Loucy (cell line): Measurements from ENCODE around the gene PHYKPL.

Experiments
- H2AFZ ChIP-seq: fragments of 200-600 bp; sonication (generic); 2 replicates; pipeline ENCODE4 v1.6.0; 2016; ENCODE audit warnings: antibody characterized with exemption, mild to moderate bottlenecking, low read length, moderate library complexity
- H3F3A ChIP-seq: fragments of 200-600 bp; 2 replicates; pipeline ENCODE4 v1.6.0; 2016; ENCODE audit warnings: antibody characterized with exemption, low read depth, mild to moderate bottlenecking
- H3K27me3 ChIP-seq: fragments of 200-600 bp; sonication (generic); 2 replicates; pipeline ENCODE4 v1.6.1; 2014; ENCODE audit warnings: low read length, mild to moderate bottlenecking; ENCODE audit not compliant: insufficient read depth, poor library complexity, severe bottlenecking
- H3K36me3 ChIP-seq: fragments of 200-600 bp; sonication (generic); 2 replicates; pipeline ENCODE4 v1.6.1; 2016; ENCODE audit warnings: low read length; ENCODE audit not compliant: insufficient read depth
- H3K4me1 ChIP-seq: fragments of 200-600 bp; sonication (generic); 2 replicates; pipeline ENCODE4 v1.5.1; 2014; ENCODE audit warnings: low read length, mild to moderate bottlenecking; ENCODE audit not compliant: insufficient read depth, poor library complexity, severe bottlenecking
- H3K4me2 ChIP-seq: fragments of 200-600 bp; sonication (generic); 2 replicates; pipeline ENCODE4 v1.6.0; 2014; ENCODE audit warnings: antibody characterized with exemption, low read length, low read depth, mild to moderate bottlenecking; ENCODE audit not compliant: poor library complexity, severe bottlenecking
- H3K4me3 ChIP-seq: fragments of 200-600 bp; sonication (generic); 2 replicates; pipeline ENCODE4 v1.5.1; 2014; ENCODE audit warnings: low read length, mild to moderate bottlenecking, mixed read lengths; ENCODE audit not compliant: poor library complexity, severe bottlenecking
- H3K79me2 ChIP-seq: fragments of 200-600 bp; sonication (generic); 2 replicates; pipeline ENCODE4 v1.6.1; 2014; ENCODE audit warnings: low read length; ENCODE audit not compliant: insufficient read depth
- H3K9ac ChIP-seq: fragments of 200-600 bp; sonication (generic); 2 replicates; pipeline ENCODE4 v1.6.0; 2014; ENCODE audit warnings: mild to moderate bottlenecking, low read depth, low read length, moderate library complexity; ENCODE audit not compliant: poor library complexity, severe bottlenecking
- H3K9me2 ChIP-seq: fragments of 200-600 bp; sonication (generic); replicated peaks from 2 replicates; pipeline ENCODE4 v1.6.1; 2016; ENCODE audit warnings: low read depth, low read length, mixed read lengths
- H3K9me3 ChIP-seq: fragments of 200-600 bp; sonication (generic); 2 replicates; pipeline ENCODE4 v1.6.1; 2014; ENCODE audit warnings: mild to moderate bottlenecking, antibody characterized with exemption, low read length, low read depth; ENCODE audit not compliant: insufficient read depth
- H4K20me1 ChIP-seq: fragments of 200-600 bp; sonication (generic); 2 replicates; pipeline ENCODE4 v1.6.0; 2014; ENCODE audit warnings: antibody characterized with exemption, low read length, mild to moderate bottlenecking; ENCODE audit not compliant: insufficient read depth, poor library complexity, severe bottlenecking
- EZH2phosphoT487 ChIP-seq: fragments of 200-600 bp; IDR thresholded peaks from 2 replicates; pipeline ENCODE4 v1.6.1; 2018; ENCODE audit warnings: antibody characterized with exemption, mild to moderate bottlenecking, moderate library complexity, borderline replicate concordance
- TF ChIP-seq, protein P1 (sequence below): fragments of 200-600 bp; sonication (generic); conservative IDR thresholded peaks from 2 replicates; pipeline ENCODE4 v1.5.1; 2014; ENCODE audit warnings: mild to moderate bottlenecking, antibody characterized with exemption, low read length

The PHYKPL gene

DNA sequence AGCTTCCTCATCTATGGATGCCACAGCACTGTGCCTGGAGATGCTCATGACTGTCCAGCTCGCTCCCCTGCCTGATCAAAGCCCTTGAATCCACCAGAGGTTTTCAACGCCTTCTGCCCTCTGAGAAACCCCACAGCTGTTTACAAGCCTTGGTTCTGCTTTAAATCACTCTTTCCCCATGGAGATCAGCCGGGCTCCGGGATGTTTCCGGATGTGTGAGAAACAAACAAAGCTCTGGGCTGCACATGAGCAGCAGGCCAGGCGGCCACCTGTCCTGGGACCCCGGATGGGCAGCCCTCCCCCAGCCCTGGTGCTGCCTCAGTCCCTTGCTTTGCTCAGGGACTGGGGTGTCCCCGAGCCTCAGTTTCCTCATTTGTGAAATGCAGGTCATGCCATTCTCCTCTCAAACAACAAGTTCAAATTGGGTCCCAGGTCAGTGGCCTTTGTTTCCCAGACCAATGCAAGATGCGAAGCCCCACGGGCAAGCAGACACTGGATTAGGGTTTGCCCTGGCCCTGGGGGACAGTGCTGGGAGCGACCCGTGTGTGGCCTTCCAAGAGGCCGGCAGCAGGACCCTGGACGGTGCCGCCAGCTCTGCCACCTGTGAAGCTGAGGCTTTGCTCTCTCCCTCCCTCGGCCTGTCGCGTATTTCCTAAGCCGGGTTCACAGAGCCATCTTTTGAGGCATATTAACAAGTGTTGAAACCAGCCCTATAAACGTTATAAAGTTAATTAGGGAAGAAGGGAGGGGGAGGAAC lies 42.4 kb upstream of the PHYKPL start:
- no peak overlapping the region for H3K4me2 ChIP-seq
- no peaks in the 10 kb centered on the region for H3K9me2 ChIP-seq
- no peak overlapping the region for H3K9ac ChIP-seq
- no peaks in the 10 kb centered on the region for H3K4me1 ChIP-seq
- H4K20me1 ChIP-seq = no peaks in the 10 kb centered on the region
- no peaks in the 10 kb centered on the region for H3F3A ChIP-seq
- no peak overlapping the region for H2AFZ ChIP-seq
- TF ChIP-seq, protein P1, sequence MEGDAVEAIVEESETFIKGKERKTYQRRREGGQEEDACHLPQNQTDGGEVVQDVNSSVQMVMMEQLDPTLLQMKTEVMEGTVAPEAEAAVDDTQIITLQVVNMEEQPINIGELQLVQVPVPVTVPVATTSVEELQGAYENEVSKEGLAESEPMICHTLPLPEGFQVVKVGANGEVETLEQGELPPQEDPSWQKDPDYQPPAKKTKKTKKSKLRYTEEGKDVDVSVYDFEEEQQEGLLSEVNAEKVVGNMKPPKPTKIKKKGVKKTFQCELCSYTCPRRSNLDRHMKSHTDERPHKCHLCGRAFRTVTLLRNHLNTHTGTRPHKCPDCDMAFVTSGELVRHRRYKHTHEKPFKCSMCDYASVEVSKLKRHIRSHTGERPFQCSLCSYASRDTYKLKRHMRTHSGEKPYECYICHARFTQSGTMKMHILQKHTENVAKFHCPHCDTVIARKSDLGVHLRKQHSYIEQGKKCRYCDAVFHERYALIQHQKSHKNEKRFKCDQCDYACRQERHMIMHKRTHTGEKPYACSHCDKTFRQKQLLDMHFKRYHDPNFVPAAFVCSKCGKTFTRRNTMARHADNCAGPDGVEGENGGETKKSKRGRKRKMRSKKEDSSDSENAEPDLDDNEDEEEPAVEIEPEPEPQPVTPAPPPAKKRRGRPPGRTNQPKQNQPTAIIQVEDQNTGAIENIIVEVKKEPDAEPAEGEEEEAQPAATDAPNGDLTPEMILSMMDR = no peak
- no peak for TF ChIP-seq EZH2phosphoT487
- no peaks in the 10 kb centered on the region for H3K9me3 ChIP-seq
- H3K27me3 ChIP-seq = no peaks in the 10 kb centered on the region
- no peak overlapping the region for H3K4me3 ChIP-seq
- H3K79me2 ChIP-seq = no peaks in the 10 kb centered on the region
- H3K36me3 ChIP-seq = no peaks in the 10 kb centered on the region

DNA sequence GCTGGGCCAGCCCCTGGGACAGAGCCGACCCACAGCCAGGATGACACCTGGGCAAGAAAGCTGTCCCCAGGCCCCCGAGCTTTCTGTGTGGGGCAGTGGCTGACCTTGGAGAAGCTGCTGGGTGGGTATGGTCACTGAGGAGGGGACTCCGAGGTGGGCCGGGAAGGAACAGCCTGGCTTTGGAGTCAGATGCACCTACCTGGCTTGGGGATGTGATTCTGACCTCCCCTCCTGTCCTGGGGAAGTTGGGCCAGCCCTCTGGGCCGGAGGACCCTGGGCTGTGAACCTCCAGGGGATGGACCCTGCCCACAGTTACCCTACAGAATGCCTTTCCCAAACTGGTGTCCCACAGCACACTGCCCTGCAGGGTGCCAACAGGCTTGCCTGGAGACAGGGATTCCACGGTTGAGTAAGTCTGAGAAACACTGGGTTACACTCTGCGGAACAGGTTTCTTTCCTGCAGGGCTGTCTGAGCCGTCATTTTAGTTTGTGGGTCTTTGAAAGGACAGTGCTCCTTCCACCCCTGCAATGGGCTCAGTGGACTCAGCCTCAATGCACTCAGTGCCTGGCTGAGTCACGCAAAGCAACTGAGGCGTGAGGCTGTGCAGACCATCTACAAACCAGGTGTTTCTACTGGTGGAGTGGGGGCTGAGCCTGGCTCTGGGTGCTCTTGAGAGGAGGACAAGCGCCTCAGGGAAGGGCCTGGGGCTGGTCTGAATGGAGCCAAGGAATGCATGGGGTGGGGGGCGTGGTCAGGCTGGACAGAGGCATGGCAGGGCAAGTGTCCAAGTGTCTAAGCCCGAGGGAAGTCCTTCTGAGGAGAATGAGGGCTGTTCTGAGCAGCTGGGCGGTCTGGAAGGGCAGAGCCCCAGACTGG lies 41.3 kb upstream of the PHYKPL start:
- H3K9me3 ChIP-seq = no peaks in the 10 kb centered on the region
- no peaks in the 10 kb centered on the region for H3F3A ChIP-seq
- TF ChIP-seq, protein P1 = no peak
- no peak for TF ChIP-seq EZH2phosphoT487
- no peaks in the 10 kb centered on the region for H3K9me2 ChIP-seq
- no peaks in the 10 kb centered on the region for H3K36me3 ChIP-seq
- H3K27me3 ChIP-seq = no peaks in the 10 kb centered on the region
- no peaks in the 10 kb centered on the region for H4K20me1 ChIP-seq
- H3K9ac ChIP-seq = no peak overlapping the region
- no peak overlapping the region for H2AFZ ChIP-seq
- no peaks in the 10 kb centered on the region for H3K4me1 ChIP-seq
- no peaks in the 10 kb centered on the region for H3K79me2 ChIP-seq
- no peak overlapping the region for H3K4me2 ChIP-seq
- H3K4me3 ChIP-seq = no peak overlapping the region

DNA sequence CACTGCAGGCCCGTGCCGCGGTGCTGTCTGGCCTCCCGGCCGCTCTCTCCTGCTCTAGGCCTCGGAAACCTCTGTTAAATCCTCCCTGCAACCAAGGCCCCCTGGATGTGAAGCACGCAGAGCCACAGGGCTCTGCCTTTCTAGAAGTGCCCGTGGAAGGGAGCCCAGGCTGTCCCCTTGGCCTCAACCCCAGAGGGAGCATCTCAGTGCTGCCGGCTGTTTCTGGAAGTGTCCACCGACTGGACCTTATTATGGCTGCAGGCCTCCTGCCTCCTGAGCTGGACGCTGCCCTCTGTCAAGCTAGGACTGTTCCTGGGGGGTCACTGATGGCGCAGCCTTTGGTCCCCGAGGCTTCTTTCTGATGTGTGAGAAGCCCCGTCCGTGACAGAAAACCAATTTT lies 40.4 kb upstream of the PHYKPL start:
- Histone ChIP-seq H3K36me3 (no peaks in the 10 kb centered on the region), H3K9me3 (no peaks in the 10 kb centered on the region), H3K4me2 (no peak overlapping the region), H3K4me3 (no peak overlapping the region), H3K27me3 (no peaks in the 10 kb centered on the region), H3K79me2 (no peaks in the 10 kb centered on the region), H4K20me1 (no peaks in the 10 kb centered on the region), H3K9me2 (no peaks in the 10 kb centered on the region), H2AFZ (no peak overlapping the region), H3K4me1 (no peaks in the 10 kb centered on the region), H3K9ac (no peak overlapping the region), H3F3A (no peaks in the 10 kb centered on the region)
- TF ChIP-seq EZH2phosphoT487 = no peak
- TF ChIP-seq, protein P1 = no peak
